H9 (cell line): Measurements from ENCODE around the gene YOD1. TPM values are rescaled to one million over a fixed set of nuclear protein-coding genes. Genes with fewer than 3 reads are reported as not detected.
A peak's percentile ranks its signal among the peaks of the same experiment; 100 is the strongest.

Experiments
- DNase-seq: peaks from one replicate; pipeline ENCODE4 v3.0.0-alpha.2; 2017
- H2AFZ ChIP-seq: one replicate; pipeline ENCODE4 v1.6.1; 2013; ENCODE audit warnings: mild to moderate bottlenecking, low read length, control low read depth, moderate library complexity
- H2AK5ac ChIP-seq: 2 replicates; pipeline ENCODE4 v1.6.1; 2013; ENCODE audit warnings: low read length, control low read depth, mixed read lengths; ENCODE audit not compliant: insufficient read length
- H2BK120ac ChIP-seq: one replicate; pipeline ENCODE4 v1.6.1; 2013; ENCODE audit warnings: low read depth, mild to moderate bottlenecking, low read length, control low read depth, inconsistent platforms; ENCODE audit not compliant: poor library complexity, severe bottlenecking
- H2BK12ac ChIP-seq: 2 replicates; pipeline ENCODE4 v1.6.1; 2013; ENCODE audit warnings: low read length, control low read depth, mixed read lengths, low read depth; ENCODE audit not compliant: insufficient read length
- H2BK15ac ChIP-seq: 2 replicates; pipeline ENCODE4 v1.6.1; 2013; ENCODE audit warnings: low read depth, low read length, control low read depth
- H2BK20ac ChIP-seq: one replicate; pipeline ENCODE4 v1.6.1; 2013; ENCODE audit warnings: low read depth, mild to moderate bottlenecking, low read length, control low read depth, inconsistent platforms; ENCODE audit not compliant: poor library complexity, severe bottlenecking
- H2BK5ac ChIP-seq: 2 replicates; pipeline ENCODE4 v1.6.1; 2013; ENCODE audit warnings: low read length, control low read depth, mixed read lengths; ENCODE audit not compliant: insufficient read length
- H3K14ac ChIP-seq: 2 replicates; pipeline ENCODE4 v1.6.1; 2013; ENCODE audit warnings: low read length, control low read depth; ENCODE audit not compliant: insufficient read depth
- H3K18ac ChIP-seq: 2 replicates; pipeline ENCODE4 v1.6.1; 2013; ENCODE audit warnings: low read depth, mild to moderate bottlenecking, mixed read lengths, low read length, control low read depth; ENCODE audit not compliant: insufficient read length
- H3K23ac ChIP-seq: 2 replicates; pipeline ENCODE4 v1.6.1; 2013; ENCODE audit warnings: low read length, control low read depth, mixed read lengths, low read depth; ENCODE audit not compliant: insufficient read length
- H3K23me2 ChIP-seq: 2 replicates; pipeline ENCODE4 v1.6.1; 2013; ENCODE audit warnings: low read depth, mild to moderate bottlenecking, mixed read lengths, low read length, control low read depth; ENCODE audit not compliant: insufficient read length, poor library complexity, severe bottlenecking
- H3K27ac ChIP-seq: 2 replicates; pipeline ENCODE4 v1.5.1; 2013; ENCODE audit warnings: low read length, control low read depth, mixed read lengths, low read depth; ENCODE audit not compliant: insufficient read length
- H3K27me3 ChIP-seq: 2 replicates; pipeline ENCODE4 v1.6.1; 2013; ENCODE audit warnings: low read length, control low read depth, inconsistent platforms; ENCODE audit not compliant: insufficient read depth
- H3K4ac ChIP-seq: 2 replicates; pipeline ENCODE4 v1.6.1; 2013; ENCODE audit warnings: low read depth, mild to moderate bottlenecking, control low read depth, inconsistent platforms, low read length, moderate library complexity
- H3K4me1 ChIP-seq: 2 replicates; pipeline ENCODE4 v1.6.1; 2013; ENCODE audit warnings: low read length, control low read depth, inconsistent platforms; ENCODE audit not compliant: insufficient read depth
- H3K4me2 ChIP-seq: 2 replicates; pipeline ENCODE4 v1.6.1; 2013; ENCODE audit warnings: low read length, control low read depth, mixed read lengths; ENCODE audit not compliant: insufficient read length, insufficient read depth
- H3K56ac ChIP-seq: 2 replicates; pipeline ENCODE4 v1.6.1; 2013; ENCODE audit warnings: low read depth, mild to moderate bottlenecking, mixed read lengths, low read length, control low read depth; ENCODE audit not compliant: insufficient read length
- H3K79me1 ChIP-seq: 2 replicates; pipeline ENCODE4 v1.6.1; 2013; ENCODE audit warnings: low read depth, mild to moderate bottlenecking, moderate library complexity, low read length, control low read depth, inconsistent platforms; ENCODE audit not compliant: insufficient read depth, poor library complexity, severe bottlenecking
- H3K79me2 ChIP-seq: 2 replicates; pipeline ENCODE4 v1.6.1; 2013; ENCODE audit warnings: low read length, control low read depth, inconsistent platforms; ENCODE audit not compliant: insufficient read depth
- H3K9ac ChIP-seq: 2 replicates; pipeline ENCODE4 v1.6.1; 2013; ENCODE audit warnings: low read length, control low read depth, mixed read lengths; ENCODE audit not compliant: insufficient read length; ENCODE audit errors: extremely low read depth
- H3K9me3 ChIP-seq: one replicate; pipeline ENCODE4 v1.6.1; 2013; ENCODE audit warnings: low read depth, low read length, inconsistent platforms; ENCODE audit not compliant: control insufficient read depth
- H3T11ph ChIP-seq: one replicate; pipeline ENCODE4 v1.6.1; 2013; ENCODE audit warnings: mild to moderate bottlenecking, low read length, control low read depth, inconsistent platforms
- H4K20me1 ChIP-seq: one replicate; pipeline ENCODE4 v1.6.1; 2013; ENCODE audit not compliant: control insufficient read depth, insufficient read length, insufficient read depth
- H4K5ac ChIP-seq: 2 replicates; pipeline ENCODE4 v1.6.1; 2013; ENCODE audit warnings: low read depth, mild to moderate bottlenecking, mixed read lengths, low read length, control low read depth; ENCODE audit not compliant: insufficient read length
- H4K8ac ChIP-seq: replicated peaks from 2 replicates; pipeline ENCODE4 v1.6.1; 2013; ENCODE audit warnings: low read length, control low read depth, mixed read lengths, low read depth; ENCODE audit not compliant: insufficient read length
- H4K91ac ChIP-seq: 2 replicates; pipeline ENCODE4 v1.6.1; 2013; ENCODE audit warnings: low read depth, mild to moderate bottlenecking, moderate library complexity, mixed read lengths, low read length, control low read depth; ENCODE audit not compliant: insufficient read length
- H3K27ac Mint-ChIP-seq, 3 experiments: 2 replicates in 2 of 3; 3 replicates in 1 of 3; pipeline ENCODE4 v1.8.0; 2020 to 2021; ENCODE audit warnings: mixed read lengths in 3 of 3, mild to moderate bottlenecking in 1 of 3, moderate library complexity in 1 of 3
- H3K27me3 Mint-ChIP-seq: 2 replicates; pipeline ENCODE4 v1.8.0; 2021; ENCODE audit warnings: low read depth, mild to moderate bottlenecking, moderate library complexity, mixed read lengths
- H3K36me3 Mint-ChIP-seq, 3 experiments: 2 replicates in 2 of 3; 3 replicates in 1 of 3; pipeline ENCODE4 v1.8.0; 2020 to 2021; ENCODE audit warnings: low read depth in 3 of 3, mixed read lengths in 3 of 3; ENCODE audit not compliant: insufficient read depth in 1 of 3
- H3K4me1 Mint-ChIP-seq, 2 experiments: 2 replicates each; pipeline ENCODE4 v1.8.0; 2020; ENCODE audit warnings: mixed read lengths in 2 of 2
- H3K4me3 Mint-ChIP-seq, 2 experiments: 2 replicates in 1 of 2; 3 replicates in 1 of 2; pipeline ENCODE4 v1.8.0; 2020 to 2021; ENCODE audit warnings: mild to moderate bottlenecking in 2 of 2, mixed read lengths in 2 of 2, moderate library complexity in 1 of 2
- H3K9me3 Mint-ChIP-seq, 2 experiments: 2 replicates in 1 of 2; 3 replicates in 1 of 2; pipeline ENCODE4 v1.8.0; 2020; ENCODE audit warnings: mild to moderate bottlenecking in 2 of 2, mixed read lengths in 2 of 2, moderate library complexity in 1 of 2
- CTCF ChIP-seq: fragments of 200-600 bp; sonication (generic); conservative IDR thresholded peaks from 3 replicates; pipeline ENCODE4 v1.8.0; 2021; ENCODE audit warnings: antibody characterized with exemption, mild to moderate bottlenecking
- WGBS: extraction: QIAGEN DNeasy Blood & Tissue Kit; methylation state at CpG from one replicate; pipeline ENCODE4 v1.1.7; 2013; ENCODE audit warnings: missing lambda C conversion rate, low lambda C conversion rate, mixed read lengths; ENCODE audit not compliant: insufficient read length; ENCODE audit errors: extremely low coverage; 5-methylcytosine and 5-hydroxymethylcytosine counted together
- total RNA-seq: library from RNA; stranded (reverse); gene quantifications from 2 replicates; pipeline ENCODE4 v1.2.1, GENCODE V29; 2021

Gene YOD1
- total RNA-seq, 1 experiment from 2014 or later = 8.6 TPM

GRCh38 chr1:207059881-207060280, 8.9 kb upstream of the YOD1 start:
- Histone ChIP-seq H3K14ac (no peak overlapping the region), H3K23me2 (no peaks in the 10 kb centered on the region), H3K4me2 (no peak overlapping the region), H3K56ac (no peak overlapping the region), H4K20me1 (no peaks in the 10 kb centered on the region), H2BK120ac (no peak overlapping the region), H4K8ac (no peak overlapping the region), H2AK5ac (no peak overlapping the region), H2BK5ac (no peak overlapping the region), H3K9ac (no peak overlapping the region), H3K79me2 (no peaks in the 10 kb centered on the region), H4K5ac (no peak overlapping the region), H3K4me1 (no peaks in the 10 kb centered on the region), H3K27me3 (no peaks in the 10 kb centered on the region), H3K9me3 (no peaks in the 10 kb centered on the region), H3K79me1 (no peaks in the 10 kb centered on the region), H4K91ac (no peak overlapping the region), H2AFZ (no peak overlapping the region), H3T11ph (no peak overlapping the region), H3K4ac (no peak overlapping the region), H2BK12ac (no peak overlapping the region), H3K18ac (no peak overlapping the region), H3K23ac (no peak overlapping the region), H2BK20ac (no peak overlapping the region), H3K27ac (no peak overlapping the region), H2BK15ac (no peak overlapping the region)
- no peak for DNase-seq
- H3K27ac Mint-ChIP-seq = peak overlapping the region in 1 of 3 experiments; percentile 93; a peak in 1 of 7 replicates
- H3K27me3 Mint-ChIP-seq = no peaks in the 10 kb centered on the region; the same call in 1 of the 2 replicates
- WGBS = no CpG with 5 or more reads among the region's 4 CpGs
- TF ChIP-seq CTCF = peak; percentile 2; the same call in 1 of the 3 replicates
- no peak overlapping the region for H3K4me3 Mint-ChIP-seq
- peaks cover 8 to 9% of the 10 kb centered on the region in 2 experiments for H3K4me1 Mint-ChIP-seq
- peaks cover 5 to 39% (median 17%) of the 10 kb centered on the region in 3 experiments for H3K36me3 Mint-ChIP-seq
- no peaks in the 10 kb centered on the region for H3K9me3 Mint-ChIP-seq
